GM12878 (cell line): Measurements from ENCODE around the gene BAAT. TPM values are rescaled to one million over a fixed set of nuclear protein-coding genes. Genes with fewer than 3 reads are reported as not detected.

Experiments
- ATAC-seq: fragments of 200-7000 bp; cut with Tn5 transposase; 3 replicates; pipeline ENCODE4 v1.9.1; 2020; ENCODE audit warnings: mild to moderate bottlenecking, moderate library complexity
- BruUV-seq: library from RNA; stranded (reverse); fragments of 400-500 nt; replicated peaks from 2 replicates; lab custom pipeline; 2021; lab: Mats Ljungman, UMichigan
- CTCF ChIA-PET: fragments of 300-600 bp; sonication (Branson Sonifier 250); formaldehyde crosslinking; extraction: SDS; loops from one replicate; lab custom pipeline; 2021; ENCODE audit warnings: inconsistent platforms; lab: Yijun Ruan, JAX
- POLR2A ChIA-PET: fragments of 350-600 bp; formaldehyde crosslinking; extraction: SDS; loops from one replicate; lab custom pipeline; 2021; ENCODE audit warnings: inconsistent platforms; lab: Charles Lee
- RAD21 ChIA-PET: fragments of 300-600 bp; sonication (Branson Sonifier 250); formaldehyde crosslinking; loops from one replicate; lab custom pipeline; 2023; ENCODE audit warnings: antibody characterized with exemption; ENCODE audit not compliant: unreplicated experiment; lab: Charles Lee
- SMC1A ChIA-PET: fragments of 300-600 bp; sonication (Branson Sonifier 250); formaldehyde crosslinking; loops from one replicate; lab custom pipeline; 2023; ENCODE audit not compliant: unreplicated experiment, uncharacterized antibody; lab: Charles Lee
- DNase-seq: peaks from one replicate; pipeline ENCODE4 v3.0.0-alpha.2; 2011; ENCODE audit warnings: low read depth, low spot score
- FAIRE-seq: peaks from 3 replicates; lab custom pipeline; 2011; peaks lifted over from hg19 to GRCh38; lab: Jason Lieb, UNC
- H2AFZ ChIP-seq: 2 replicates; pipeline ENCODE4 v1.6.0; 2011; ENCODE audit warnings: low read depth, low read length, control low read depth; ENCODE audit not compliant: control insufficient read depth
- H3K27ac ChIP-seq: 2 replicates; pipeline ENCODE4 v1.5.1; 2011; ENCODE audit warnings: control low read depth; ENCODE audit not compliant: control insufficient read depth, insufficient read depth
- H3K27me3 ChIP-seq, 2 experiments: replicated peaks in 1 of 2; 2 replicates each; pipeline versions ENCODE4 v1.6.0 to v1.6.1; 2011; ENCODE audit warnings: low read length in 1 of 2; ENCODE audit not compliant: control insufficient read depth in 2 of 2, insufficient read depth in 2 of 2
- H3K36me3 ChIP-seq, 2 experiments: 2 replicates each; pipeline ENCODE4 v1.5.1; 2011; ENCODE audit warnings: low read length in 1 of 2; ENCODE audit not compliant: control insufficient read depth in 2 of 2, insufficient read depth in 2 of 2
- H3K4me1 ChIP-seq: 2 replicates; pipeline ENCODE4 v1.6.1; 2011; ENCODE audit warnings: mild to moderate bottlenecking, low read length, moderate library complexity, mixed read lengths; ENCODE audit not compliant: control insufficient read depth, insufficient read depth
- H3K4me2 ChIP-seq: 2 replicates; pipeline ENCODE4 v1.6.0; 2011; ENCODE audit warnings: control low read depth; ENCODE audit not compliant: control insufficient read depth, insufficient read depth
- H3K4me3 ChIP-seq: fragments of 200-600 bp; sonication (generic); 2 replicates; pipeline ENCODE4 v1.5.1; 2016
- H3K79me2 ChIP-seq: 2 replicates; pipeline ENCODE4 v1.6.0; 2011; ENCODE audit warnings: low read length; ENCODE audit not compliant: control insufficient read depth, insufficient read depth
- H3K9ac ChIP-seq: 2 replicates; pipeline ENCODE4 v1.8.0; 2011; ENCODE audit warnings: low read length, control low read depth, mixed read lengths; ENCODE audit not compliant: control insufficient read depth, insufficient read depth
- H3K9me3 ChIP-seq: replicated peaks from 3 replicates; pipeline ENCODE4 v1.5.1; 2011; ENCODE audit warnings: mild to moderate bottlenecking, low read length; ENCODE audit not compliant: control insufficient read depth, insufficient read depth
- H4K20me1 ChIP-seq: 2 replicates; pipeline ENCODE4 v1.6.0; 2011; ENCODE audit not compliant: control insufficient read depth, insufficient read depth
- BRCA1 ChIP-seq: IDR thresholded peaks from 2 replicates; pipeline ENCODE4 v1.6.1; 2011; ENCODE audit warnings: low read depth, low read length, improper control_type of control experiment
- CREM ChIP-seq: IDR thresholded peaks from 2 replicates; pipeline ENCODE4 v1.6.1; 2014; ENCODE audit warnings: antibody characterized with exemption, low read depth
- E2F8 ChIP-seq: fragments of 450-650 bp; IDR thresholded peaks from 2 replicates; pipeline ENCODE4 v1.6.1; 2018; ENCODE audit warnings: mild to moderate bottlenecking, low read depth, moderate library complexity; ENCODE audit not compliant: partially characterized antibody
- EGR1 ChIP-seq, 2 experiments: IDR thresholded peaks; 1 replicate in 1 of 2; 2 replicates in 1 of 2; pipeline ENCODE4 v1.6.1; 2011 to 2012; ENCODE audit warnings: low read depth in 2 of 2, low read length in 2 of 2, borderline replicate concordance in 1 of 2, mild to moderate bottlenecking in 1 of 2, moderate library complexity in 1 of 2
- FOXM1 ChIP-seq: IDR thresholded peaks from 2 replicates; pipeline ENCODE4 v1.6.1; 2012; ENCODE audit warnings: low read depth, mild to moderate bottlenecking, inconsistent platforms, low read length, moderate library complexity
- MEF2B ChIP-seq: fragments of 450-650 bp; IDR thresholded peaks from 2 replicates; pipeline ENCODE4 v1.6.1; 2018; ENCODE audit warnings: mild to moderate bottlenecking, moderate library complexity; ENCODE audit not compliant: partially characterized antibody, poor library complexity, severe bottlenecking
- NFYA ChIP-seq: IDR thresholded peaks from 2 replicates; pipeline ENCODE4 v1.6.1; 2011; ENCODE audit warnings: low read depth, mild to moderate bottlenecking, low read length, improper control_type of control experiment, borderline replicate concordance
- RAD51 ChIP-seq: fragments of 450-650 bp; IDR thresholded peaks from 2 replicates; pipeline ENCODE4 v1.6.1; 2016; ENCODE audit warnings: moderate library complexity, mild to moderate bottlenecking, inconsistent platforms
- SIX5 ChIP-seq: IDR thresholded peaks from 2 replicates; pipeline ENCODE4 v1.6.1; 2011; ENCODE audit warnings: mild to moderate bottlenecking, low read depth, low read length, moderate library complexity; ENCODE audit not compliant: severe bottlenecking
- STAT3 ChIP-seq: IDR thresholded peaks from 2 replicates; pipeline ENCODE4 v1.6.1; 2011; ENCODE audit warnings: low read depth, low read length, improper control_type of control experiment
- USF2 ChIP-seq: IDR thresholded peaks from 2 replicates; pipeline ENCODE4 v1.6.1; 2011; ENCODE audit warnings: low read depth, low read length, improper control_type of control experiment, borderline replicate concordance
- ZNF217 ChIP-seq: fragments of 450-650 bp; IDR thresholded peaks from 2 replicates; pipeline ENCODE4 v1.6.1; 2017; ENCODE audit warnings: antibody characterized with exemption, mild to moderate bottlenecking
- WGBS: methylation state at CpG from one replicate; pipeline ENCODE4 v1.1.6; 2016; ENCODE audit warnings: low lambda C conversion rate; ENCODE audit not compliant: insufficient replicate concordance, insufficient coverage; ENCODE audit errors: missing lambda C conversion rate; 5-methylcytosine and 5-hydroxymethylcytosine counted together
- in situ Hi-C: fragments of 300-500 bp; cut with MboI; formaldehyde crosslinking; loops from 9 replicates; pipeline ENCODE4 v1.14.3; 2018; ENCODE audit warnings: mixed read lengths
- intact Hi-C: fragments of 100-400 bp; cut with micrococcal nuclease; formaldehyde crosslinking; loops from one replicate; pipeline ENCODE4 v1.14.2; 2022; ENCODE audit not compliant: unreplicated experiment
- polyA plus RNA-seq, 11 experiments: library from polyadenylated mRNA; depleted of rRNA in 4 of 11; unstranded in 6 of 11; stranded (reverse) in 5 of 11; fragments of >200 nt; fragmentation: Nextera tagmentation in 4 of 11; fragmentation: Illumina TruSeq in 1 of 11; extraction: Ambion mirVana in 4 of 11; extraction: Trizol in 1 of 11; gene quantifications; 1 replicate in 1 of 11; 2 replicates in 10 of 11; pipeline versions ENCODE4 v1.2.1 to v1.2.3, GENCODE V29; 2011 to 2016; ENCODE audit warnings: inconsistent platforms in 2 of 11, missing spikeins in 2 of 11, low read depth in 1 of 11
- total RNA-seq, 4 experiments: library from RNA; depleted of rRNA in 3 of 4; stranded (reverse); fragments of >200 nt in 3 of 4; fragmentation: Illumina TruSeq in 1 of 4; extraction: Trizol in 1 of 4; gene quantifications; 2 replicates each; pipeline versions ENCODE4 v1.2.1 to v1.2.3, GENCODE V29; 2013 to 2021

The BAAT gene
- total and polyA plus RNA-seq, 10 of the 15 experiments (the other 5 are each of a cell fraction or from before 2014, with no cell fraction given): 0.02 to 0.26 (median 0.06) TPM; not detected in 2

- BruUV-seq: no TSS peak
- no peaks in the 10 kb centered on the region for H3K79me2 ChIP-seq
These were observed 47.9 kb upstream of the BAAT start for GRCh38 chr9:101432740-101433139.

More at GRCh38 chr9:101432740-101433139, 47.9 kb upstream of the BAAT start:
- SMC1A ChIA-PET: interaction anchor here (0.9 to 1.8 kb wide), 5 partner anchors 11 to 34 kb away, joined by 3 to 6 read pairs (median 4); partner anchors contain the start of genes MRPL50 and ZNF189
- intact Hi-C loops: no loop called here
- Histone ChIP-seq H3K27ac (no peak overlapping the region), H3K36me3 (no peaks in the 10 kb centered on the region), H3K4me2 (no peak overlapping the region), H3K4me1 (peaks cover 1% of the 10 kb centered on the region; the same call in 1 of the 2 replicates), H3K9me3 (no peaks in the 10 kb centered on the region), H3K27me3 (no peaks in the 10 kb centered on the region), H2AFZ (no peak overlapping the region), H4K20me1 (no peaks in the 10 kb centered on the region), H3K4me3 (no peak overlapping the region), H3K9ac (no peak overlapping the region)
- CTCF ChIA-PET: interaction anchor here (0.7 to 3.0 kb wide), 6 partner anchors 9 to 100 kb away, joined by 3 to 9 read pairs (median 4); no protein-coding TSS in a partner anchor
- ATAC-seq: no peak
- FAIRE-seq: no peak
- in situ Hi-C loops: no loop called here
- POLR2A ChIA-PET: interaction anchor here (1.1 kb wide), 1 partner anchor 12 kb away, joined by 3 read pairs; no protein-coding TSS in a partner anchor
- no peak for TF ChIP-seq CREM
- TF ChIP-seq STAT3: no peak
- TF ChIP-seq NFYA: no peak
- TF ChIP-seq SIX5: no peak
- TF ChIP-seq USF2: no peak
- TF ChIP-seq BRCA1: no peak
- TF ChIP-seq E2F8: no peak
- TF ChIP-seq RAD51: no peak
- no peak for TF ChIP-seq FOXM1
- TF ChIP-seq MEF2B: no peak
- TF ChIP-seq EGR1 (IDR thresholded peaks at IDR 0.05; ENCODE audit: borderline replicate concordance in 1 of 2, low read depth in 2 of 2, low read length in 2 of 2): no peak
- TF ChIP-seq ZNF217: no peak
- WGBS: 90% methylated on average over 1 of the region's 1 CpG
- no peak for DNase-seq
- RAD21 ChIA-PET: no interaction called here
